H9 (cell line): ENCODE results near the gene SYNGAP1. TPM values are rescaled to one million over a fixed set of nuclear protein-coding genes. Genes with fewer than 3 reads are reported as not detected.

Source experiments
- DNase-seq: peaks from one replicate; pipeline ENCODE4 v3.0.0-alpha.2; 2017
- H2AFZ ChIP-seq: one replicate; pipeline ENCODE4 v1.6.1; 2013; ENCODE audit warnings: mild to moderate bottlenecking, low read length, control low read depth, moderate library complexity
- H2AK5ac ChIP-seq: 2 replicates; pipeline ENCODE4 v1.6.1; 2013; ENCODE audit warnings: low read length, control low read depth, mixed read lengths; ENCODE audit not compliant: insufficient read length
- H2BK120ac ChIP-seq: one replicate; pipeline ENCODE4 v1.6.1; 2013; ENCODE audit warnings: low read depth, mild to moderate bottlenecking, low read length, control low read depth, inconsistent platforms; ENCODE audit not compliant: poor library complexity, severe bottlenecking
- H2BK12ac ChIP-seq: 2 replicates; pipeline ENCODE4 v1.6.1; 2013; ENCODE audit warnings: low read length, control low read depth, mixed read lengths, low read depth; ENCODE audit not compliant: insufficient read length
- H2BK15ac ChIP-seq: 2 replicates; pipeline ENCODE4 v1.6.1; 2013; ENCODE audit warnings: low read depth, low read length, control low read depth
- H2BK20ac ChIP-seq: one replicate; pipeline ENCODE4 v1.6.1; 2013; ENCODE audit warnings: low read depth, mild to moderate bottlenecking, low read length, control low read depth, inconsistent platforms; ENCODE audit not compliant: poor library complexity, severe bottlenecking
- H2BK5ac ChIP-seq: 2 replicates; pipeline ENCODE4 v1.6.1; 2013; ENCODE audit warnings: low read length, control low read depth, mixed read lengths; ENCODE audit not compliant: insufficient read length
- H3K14ac ChIP-seq: 2 replicates; pipeline ENCODE4 v1.6.1; 2013; ENCODE audit warnings: low read length, control low read depth; ENCODE audit not compliant: insufficient read depth
- H3K18ac ChIP-seq: 2 replicates; pipeline ENCODE4 v1.6.1; 2013; ENCODE audit warnings: low read depth, mild to moderate bottlenecking, mixed read lengths, low read length, control low read depth; ENCODE audit not compliant: insufficient read length
- H3K23ac ChIP-seq: 2 replicates; pipeline ENCODE4 v1.6.1; 2013; ENCODE audit warnings: low read length, control low read depth, mixed read lengths, low read depth; ENCODE audit not compliant: insufficient read length
- H3K23me2 ChIP-seq: 2 replicates; pipeline ENCODE4 v1.6.1; 2013; ENCODE audit warnings: low read depth, mild to moderate bottlenecking, mixed read lengths, low read length, control low read depth; ENCODE audit not compliant: insufficient read length, poor library complexity, severe bottlenecking
- H3K27ac ChIP-seq: 2 replicates; pipeline ENCODE4 v1.5.1; 2013; ENCODE audit warnings: low read length, control low read depth, mixed read lengths, low read depth; ENCODE audit not compliant: insufficient read length
- H3K27me3 ChIP-seq: 2 replicates; pipeline ENCODE4 v1.6.1; 2013; ENCODE audit warnings: low read length, control low read depth, inconsistent platforms; ENCODE audit not compliant: insufficient read depth
- H3K4ac ChIP-seq: 2 replicates; pipeline ENCODE4 v1.6.1; 2013; ENCODE audit warnings: low read depth, mild to moderate bottlenecking, control low read depth, inconsistent platforms, low read length, moderate library complexity
- H3K4me1 ChIP-seq: 2 replicates; pipeline ENCODE4 v1.6.1; 2013; ENCODE audit warnings: low read length, control low read depth, inconsistent platforms; ENCODE audit not compliant: insufficient read depth
- H3K4me2 ChIP-seq: 2 replicates; pipeline ENCODE4 v1.6.1; 2013; ENCODE audit warnings: low read length, control low read depth, mixed read lengths; ENCODE audit not compliant: insufficient read length, insufficient read depth
- H3K56ac ChIP-seq: 2 replicates; pipeline ENCODE4 v1.6.1; 2013; ENCODE audit warnings: low read depth, mild to moderate bottlenecking, mixed read lengths, low read length, control low read depth; ENCODE audit not compliant: insufficient read length
- H3K79me1 ChIP-seq: 2 replicates; pipeline ENCODE4 v1.6.1; 2013; ENCODE audit warnings: low read depth, mild to moderate bottlenecking, moderate library complexity, low read length, control low read depth, inconsistent platforms; ENCODE audit not compliant: insufficient read depth, poor library complexity, severe bottlenecking
- H3K79me2 ChIP-seq: 2 replicates; pipeline ENCODE4 v1.6.1; 2013; ENCODE audit warnings: low read length, control low read depth, inconsistent platforms; ENCODE audit not compliant: insufficient read depth
- H3K9ac ChIP-seq: 2 replicates; pipeline ENCODE4 v1.6.1; 2013; ENCODE audit warnings: low read length, control low read depth, mixed read lengths; ENCODE audit not compliant: insufficient read length; ENCODE audit errors: extremely low read depth
- H3K9me3 ChIP-seq: one replicate; pipeline ENCODE4 v1.6.1; 2013; ENCODE audit warnings: low read depth, low read length, inconsistent platforms; ENCODE audit not compliant: control insufficient read depth
- H3T11ph ChIP-seq: one replicate; pipeline ENCODE4 v1.6.1; 2013; ENCODE audit warnings: mild to moderate bottlenecking, low read length, control low read depth, inconsistent platforms
- H4K20me1 ChIP-seq: one replicate; pipeline ENCODE4 v1.6.1; 2013; ENCODE audit not compliant: control insufficient read depth, insufficient read length, insufficient read depth
- H4K5ac ChIP-seq: 2 replicates; pipeline ENCODE4 v1.6.1; 2013; ENCODE audit warnings: low read depth, mild to moderate bottlenecking, mixed read lengths, low read length, control low read depth; ENCODE audit not compliant: insufficient read length
- H4K8ac ChIP-seq: replicated peaks from 2 replicates; pipeline ENCODE4 v1.6.1; 2013; ENCODE audit warnings: low read length, control low read depth, mixed read lengths, low read depth; ENCODE audit not compliant: insufficient read length
- H4K91ac ChIP-seq: 2 replicates; pipeline ENCODE4 v1.6.1; 2013; ENCODE audit warnings: low read depth, mild to moderate bottlenecking, moderate library complexity, mixed read lengths, low read length, control low read depth; ENCODE audit not compliant: insufficient read length
- H3K27ac Mint-ChIP-seq, 3 experiments: 2 replicates in 2 of 3; 3 replicates in 1 of 3; pipeline ENCODE4 v1.8.0; 2020 to 2021; ENCODE audit warnings: mixed read lengths in 3 of 3, mild to moderate bottlenecking in 1 of 3, moderate library complexity in 1 of 3
- H3K27me3 Mint-ChIP-seq: 2 replicates; pipeline ENCODE4 v1.8.0; 2021; ENCODE audit warnings: low read depth, mild to moderate bottlenecking, moderate library complexity, mixed read lengths
- H3K36me3 Mint-ChIP-seq, 3 experiments: 2 replicates in 2 of 3; 3 replicates in 1 of 3; pipeline ENCODE4 v1.8.0; 2020 to 2021; ENCODE audit warnings: low read depth in 3 of 3, mixed read lengths in 3 of 3; ENCODE audit not compliant: insufficient read depth in 1 of 3
- H3K4me1 Mint-ChIP-seq, 2 experiments: 2 replicates each; pipeline ENCODE4 v1.8.0; 2020; ENCODE audit warnings: mixed read lengths in 2 of 2
- H3K4me3 Mint-ChIP-seq, 2 experiments: 2 replicates in 1 of 2; 3 replicates in 1 of 2; pipeline ENCODE4 v1.8.0; 2020 to 2021; ENCODE audit warnings: mild to moderate bottlenecking in 2 of 2, mixed read lengths in 2 of 2, moderate library complexity in 1 of 2
- H3K9me3 Mint-ChIP-seq, 2 experiments: 2 replicates in 1 of 2; 3 replicates in 1 of 2; pipeline ENCODE4 v1.8.0; 2020; ENCODE audit warnings: mild to moderate bottlenecking in 2 of 2, mixed read lengths in 2 of 2, moderate library complexity in 1 of 2
- CTCF ChIP-seq: fragments of 200-600 bp; sonication (generic); conservative IDR thresholded peaks from 3 replicates; pipeline ENCODE4 v1.8.0; 2021; ENCODE audit warnings: antibody characterized with exemption, mild to moderate bottlenecking
- WGBS: extraction: QIAGEN DNeasy Blood & Tissue Kit; methylation state at CpG from one replicate; pipeline ENCODE4 v1.1.7; 2013; ENCODE audit warnings: missing lambda C conversion rate, low lambda C conversion rate, mixed read lengths; ENCODE audit not compliant: insufficient read length; ENCODE audit errors: extremely low coverage; 5-methylcytosine and 5-hydroxymethylcytosine counted together
- total RNA-seq: library from RNA; stranded (reverse); gene quantifications from 2 replicates; pipeline ENCODE4 v1.2.1, GENCODE V29; 2021

SYNGAP1 gene
- total RNA-seq, 1 experiment from 2014 or later, result 121 TPM

GRCh38 chr6:33450434-33450833 lies 30.6 kb downstream of the SYNGAP1 start:
- no peak overlapping the region for H3K27ac ChIP-seq

More at GRCh38 chr6:33450434-33450833, 30.6 kb downstream of the SYNGAP1 start:
- Histone ChIP-seq H2AK5ac (no peak overlapping the region), H3K23ac (no peak overlapping the region), H3K79me2 (no peaks in the 10 kb centered on the region), H4K8ac (no peak overlapping the region), H3K18ac (no peak overlapping the region), H3K4ac (no peak overlapping the region), H2BK5ac (no peak overlapping the region), H3K23me2 (peaks cover 10% of the 10 kb centered on the region), H3K79me1 (no peaks in the 10 kb centered on the region), H3K9ac (no peak overlapping the region), H3K56ac (no peak overlapping the region), H2BK20ac (no peak overlapping the region), H2BK120ac (no peak overlapping the region), H3K27me3 (no peaks in the 10 kb centered on the region), H3K4me1 (no peaks in the 10 kb centered on the region), H2BK15ac (no peak overlapping the region), H4K91ac (no peak overlapping the region), H3K14ac (no peak overlapping the region), H2AFZ (no peak overlapping the region), H3K9me3 (no peaks in the 10 kb centered on the region), H3T11ph (no peak overlapping the region), H2BK12ac (no peak overlapping the region), H4K20me1 (no peaks in the 10 kb centered on the region), H4K5ac (no peak overlapping the region), H3K4me2 (no peak overlapping the region)
- no peak for TF ChIP-seq CTCF
- H3K27ac Mint-ChIP-seq, result peak overlapping the region in 2 of 3 experiments; percentile 21 to 22; a peak in 2 of 7 replicates
- no peak for DNase-seq
- H3K36me3 Mint-ChIP-seq, result peaks cover 40 to 74% (median 60%) of the 10 kb centered on the region in 3 experiments
- no peaks in the 10 kb centered on the region; the same call in 1 of the 2 replicates for H3K27me3 Mint-ChIP-seq
- H3K4me1 Mint-ChIP-seq, result peaks cover 17 to 29% of the 10 kb centered on the region in 2 experiments
- WGBS, result no CpG with 5 or more reads among the region's 3 CpGs
- no peaks in the 10 kb centered on the region for H3K9me3 Mint-ChIP-seq
- no peak overlapping the region for H3K4me3 Mint-ChIP-seq
